Neural cell (in vitro differentiated cells): Measurements from ENCODE around the gene FUT8.

Experiments used
- CTCF ChIP-seq: fragments of 450-650 bp; IDR thresholded peaks from 2 replicates; pipeline ENCODE4 v1.5.1; 2014; ENCODE audit warnings: antibody characterized with exemption, mild to moderate bottlenecking, moderate library complexity; ENCODE audit not compliant: poor library complexity, severe bottlenecking
- EP300 ChIP-seq: fragments of 450-650 bp; conservative IDR thresholded peaks from 2 replicates; pipeline ENCODE4 v1.6.1; 2014; ENCODE audit warnings: antibody characterized with exemption, mild to moderate bottlenecking, moderate library complexity; ENCODE audit not compliant: poor library complexity, severe bottlenecking
- EZH2 ChIP-seq: fragments of 200-600, 300-800 bp; shearing (Covaris generic), sonication (generic); IDR thresholded peaks from 2 replicates; pipeline ENCODE4 v1.6.1; 2014; ENCODE audit warnings: antibody characterized with exemption, low read length, borderline replicate concordance, mild to moderate bottlenecking; ENCODE audit not compliant: insufficient read depth, poor library complexity, severe bottlenecking
- MXI1 ChIP-seq: fragments of 450-650 bp; conservative IDR thresholded peaks from 2 replicates; pipeline ENCODE4 v1.6.1; 2014; ENCODE audit warnings: antibody characterized with exemption, mild to moderate bottlenecking; ENCODE audit not compliant: poor library complexity, severe bottlenecking
- RAD21 ChIP-seq: fragments of 450-650 bp; conservative IDR thresholded peaks from 2 replicates; pipeline ENCODE4 v1.6.1; 2014; ENCODE audit warnings: antibody characterized with exemption, mild to moderate bottlenecking, moderate library complexity
- SMC3 ChIP-seq: fragments of 450-650 bp; conservative IDR thresholded peaks from 2 replicates; pipeline ENCODE4 v1.6.1; 2014; ENCODE audit warnings: antibody characterized with exemption, mild to moderate bottlenecking, moderate library complexity; ENCODE audit not compliant: poor library complexity

DNA sequence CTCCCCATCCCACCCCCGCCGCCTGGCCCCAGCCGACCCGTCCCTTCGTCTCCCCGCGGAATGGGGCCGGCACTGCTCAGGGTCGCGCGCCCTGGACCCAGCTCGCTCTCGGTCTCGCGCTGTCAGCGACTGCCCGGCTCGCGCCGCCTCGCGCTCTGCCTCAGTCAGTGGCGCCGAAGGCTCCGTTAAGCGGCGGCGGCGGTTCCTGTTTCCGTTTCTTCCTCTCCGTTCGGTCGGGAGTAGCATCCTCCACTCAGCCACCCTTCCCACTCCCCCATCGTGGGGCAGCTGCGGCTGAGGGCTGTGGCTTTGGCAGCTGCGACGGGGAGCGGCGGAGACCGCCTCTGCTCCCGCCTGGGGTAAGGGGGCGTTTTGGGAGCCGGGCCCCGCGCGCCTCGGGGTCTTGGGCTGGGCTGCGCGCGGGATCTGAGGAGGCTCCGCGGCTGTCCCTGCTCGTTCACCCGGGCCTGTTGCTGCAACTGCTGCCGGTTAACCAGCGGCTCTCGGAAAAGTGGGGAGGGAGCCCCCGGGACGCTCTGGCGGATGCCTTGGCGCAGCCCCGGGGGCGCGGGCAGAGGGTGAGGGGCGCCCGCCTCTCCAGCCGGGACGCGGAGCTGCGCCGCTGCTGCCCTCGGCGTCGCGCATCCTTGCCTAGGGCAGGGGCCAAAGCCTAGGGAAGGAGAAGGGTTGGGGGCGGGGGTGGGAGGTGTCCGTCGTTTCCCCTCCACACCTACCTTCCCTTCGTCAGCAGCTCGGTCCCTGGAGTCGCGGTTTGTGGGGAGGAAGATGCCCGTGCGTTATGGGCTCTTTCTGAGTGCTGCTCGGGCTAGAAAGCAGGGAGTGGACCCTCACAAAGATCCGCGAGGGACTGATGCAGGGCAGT lies 567 bp downstream of the FUT8 start:
- TF ChIP-seq CTCF (no peak), EZH2 (no peak), SMC3 (peak; percentile 27), EP300 (no peak), RAD21 (no peak), MXI1 (peak; percentile 10)
